Neural cell (in vitro differentiated cells): ENCODE results near the gene PPP2R2D. TPM values are rescaled to one million over a fixed set of nuclear protein-coding genes. Genes with fewer than 3 reads are reported as not detected.
A peak's percentile ranks its signal among the peaks of the same experiment; 100 is the strongest.

Source experiments
- H2AFZ ChIP-seq: fragments of 200-600, 300-800 bp; sonication (generic), shearing (Covaris generic); 2 replicates; pipeline ENCODE4 v1.6.0; 2014; ENCODE audit warnings: low read depth, mild to moderate bottlenecking, antibody characterized with exemption, low read length, moderate library complexity
- H3F3A ChIP-seq: fragments of 200-600 bp; shearing (Covaris generic); 2 replicates; pipeline ENCODE4 v1.6.1; 2016; ENCODE audit warnings: mild to moderate bottlenecking, moderate library complexity, mixed read lengths, antibody characterized with exemption, low read length; ENCODE audit not compliant: insufficient read depth, poor library complexity, severe bottlenecking
- H3K27ac ChIP-seq: fragments of 200-600, 300-800 bp; sonication (generic), shearing (Covaris generic); 2 replicates; pipeline ENCODE4 v1.5.1; 2014; ENCODE audit warnings: mild to moderate bottlenecking, low read length, moderate library complexity
- H3K27me3 ChIP-seq: fragments of 300-800, 200-600 bp; sonication (generic), shearing (Covaris generic); 2 replicates; pipeline ENCODE4 v1.6.0; 2014; ENCODE audit warnings: mild to moderate bottlenecking, low read depth, low read length, moderate library complexity; ENCODE audit not compliant: insufficient read depth
- H3K36me3 ChIP-seq: fragments of 300-800, 200-600 bp; sonication (generic), shearing (Covaris generic); 2 replicates; pipeline ENCODE4 v1.5.1; 2014; ENCODE audit warnings: mild to moderate bottlenecking, antibody characterized with exemption, low read length, moderate library complexity; ENCODE audit not compliant: insufficient read depth
- H3K4me2 ChIP-seq: fragments of 300-800, 200-600 bp; sonication (generic), shearing (Covaris generic); 2 replicates; pipeline ENCODE4 v1.6.0; 2014; ENCODE audit warnings: mild to moderate bottlenecking, low read length
- H3K4me3 ChIP-seq: fragments of 300-800, 200-600 bp; sonication (generic), shearing (Covaris generic); 2 replicates; pipeline ENCODE4 v1.5.1; 2014; ENCODE audit warnings: mild to moderate bottlenecking, low read length, moderate library complexity
- H3K79me2 ChIP-seq: fragments of 200-600 bp; shearing (Covaris generic); replicated peaks from 2 replicates; pipeline ENCODE4 v1.6.0; 2014; ENCODE audit warnings: mild to moderate bottlenecking, low read length, moderate library complexity; ENCODE audit not compliant: insufficient read depth
- H3K9ac ChIP-seq: fragments of 300-800, 200-600 bp; sonication (generic), shearing (Covaris generic); 2 replicates; pipeline ENCODE4 v1.6.1; 2016; ENCODE audit warnings: mild to moderate bottlenecking, low read length, mixed read lengths
- H3K9me2 ChIP-seq: fragments of 200-600 bp; shearing (Covaris generic); 2 replicates; pipeline ENCODE4 v1.6.1; 2016; ENCODE audit warnings: mild to moderate bottlenecking, low read length, mixed read lengths; ENCODE audit not compliant: insufficient read depth
- H3K9me3 ChIP-seq: fragments of 200-600, 300-800 bp; sonication (generic), shearing (Covaris generic); 2 replicates; pipeline ENCODE4 v1.6.1; 2016; ENCODE audit warnings: mild to moderate bottlenecking, mixed run types, low read length, moderate library complexity, mixed read lengths
- H4K20me1 ChIP-seq: fragments of 200-600 bp; shearing (Covaris generic); 2 replicates; pipeline ENCODE4 v1.6.1; 2016; ENCODE audit warnings: mild to moderate bottlenecking, mixed run types; ENCODE audit not compliant: insufficient read depth
- EP300 ChIP-seq: fragments of 450-650 bp; conservative IDR thresholded peaks from 2 replicates; pipeline ENCODE4 v1.6.1; 2014; ENCODE audit warnings: antibody characterized with exemption, mild to moderate bottlenecking, moderate library complexity; ENCODE audit not compliant: poor library complexity, severe bottlenecking
- EZH2 ChIP-seq: fragments of 200-600, 300-800 bp; shearing (Covaris generic), sonication (generic); IDR thresholded peaks from 2 replicates; pipeline ENCODE4 v1.6.1; 2014; ENCODE audit warnings: antibody characterized with exemption, low read length, borderline replicate concordance, mild to moderate bottlenecking; ENCODE audit not compliant: insufficient read depth, poor library complexity, severe bottlenecking
- MXI1 ChIP-seq: fragments of 450-650 bp; conservative IDR thresholded peaks from 2 replicates; pipeline ENCODE4 v1.6.1; 2014; ENCODE audit warnings: antibody characterized with exemption, mild to moderate bottlenecking; ENCODE audit not compliant: poor library complexity, severe bottlenecking
- POLR2AphosphoS5 ChIP-seq: IDR thresholded peaks from 2 replicates; pipeline ENCODE4 v1.6.1; 2012
- RAD21 ChIP-seq: fragments of 450-650 bp; conservative IDR thresholded peaks from 2 replicates; pipeline ENCODE4 v1.6.1; 2014; ENCODE audit warnings: antibody characterized with exemption, mild to moderate bottlenecking, moderate library complexity
- SMC3 ChIP-seq: fragments of 450-650 bp; conservative IDR thresholded peaks from 2 replicates; pipeline ENCODE4 v1.6.1; 2014; ENCODE audit warnings: antibody characterized with exemption, mild to moderate bottlenecking, moderate library complexity; ENCODE audit not compliant: poor library complexity
- TAF1 ChIP-seq: IDR thresholded peaks from 2 replicates; pipeline ENCODE4 v1.6.1; 2012; ENCODE audit warnings: low read depth
- polyA plus RNA-seq: library from polyadenylated mRNA; depleted of rRNA; stranded (reverse); fragments of >200 nt; gene quantifications from 2 replicates; pipeline ENCODE4 v1.2.3, GENCODE V29; 2014
- TF ChIP-seq, protein P1 (sequence below): IDR thresholded peaks from 2 replicates; pipeline ENCODE4 v1.6.1; 2012; ENCODE audit warnings: borderline replicate concordance
- TF ChIP-seq, protein P2 (sequence below): fragments of 450-650 bp; IDR thresholded peaks from 2 replicates; pipeline ENCODE4 v1.5.1; 2014; ENCODE audit warnings: antibody characterized with exemption, mild to moderate bottlenecking, moderate library complexity; ENCODE audit not compliant: poor library complexity, severe bottlenecking

Gene PPP2R2D
- polyA plus RNA-seq, 1 donor from 2014 or later = 71.7 TPM

GRCh38 chr10:131982185-131982756, 81.5 kb downstream of the PPP2R2D start:
- H3K4me2 ChIP-seq = no peak overlapping the region
- H3K9ac ChIP-seq = peak overlapping the region; percentile 68
- no peaks in the 10 kb centered on the region for H3K27me3 ChIP-seq
- H3K36me3 ChIP-seq = no peaks in the 10 kb centered on the region
- H3F3A ChIP-seq = peaks cover 3% of the 10 kb centered on the region
- peak; percentile 7 for TF ChIP-seq EP300
- TF ChIP-seq POLR2AphosphoS5 = peak; percentile 65
- TF ChIP-seq RAD21 = no peak
- TF ChIP-seq, protein P1, sequence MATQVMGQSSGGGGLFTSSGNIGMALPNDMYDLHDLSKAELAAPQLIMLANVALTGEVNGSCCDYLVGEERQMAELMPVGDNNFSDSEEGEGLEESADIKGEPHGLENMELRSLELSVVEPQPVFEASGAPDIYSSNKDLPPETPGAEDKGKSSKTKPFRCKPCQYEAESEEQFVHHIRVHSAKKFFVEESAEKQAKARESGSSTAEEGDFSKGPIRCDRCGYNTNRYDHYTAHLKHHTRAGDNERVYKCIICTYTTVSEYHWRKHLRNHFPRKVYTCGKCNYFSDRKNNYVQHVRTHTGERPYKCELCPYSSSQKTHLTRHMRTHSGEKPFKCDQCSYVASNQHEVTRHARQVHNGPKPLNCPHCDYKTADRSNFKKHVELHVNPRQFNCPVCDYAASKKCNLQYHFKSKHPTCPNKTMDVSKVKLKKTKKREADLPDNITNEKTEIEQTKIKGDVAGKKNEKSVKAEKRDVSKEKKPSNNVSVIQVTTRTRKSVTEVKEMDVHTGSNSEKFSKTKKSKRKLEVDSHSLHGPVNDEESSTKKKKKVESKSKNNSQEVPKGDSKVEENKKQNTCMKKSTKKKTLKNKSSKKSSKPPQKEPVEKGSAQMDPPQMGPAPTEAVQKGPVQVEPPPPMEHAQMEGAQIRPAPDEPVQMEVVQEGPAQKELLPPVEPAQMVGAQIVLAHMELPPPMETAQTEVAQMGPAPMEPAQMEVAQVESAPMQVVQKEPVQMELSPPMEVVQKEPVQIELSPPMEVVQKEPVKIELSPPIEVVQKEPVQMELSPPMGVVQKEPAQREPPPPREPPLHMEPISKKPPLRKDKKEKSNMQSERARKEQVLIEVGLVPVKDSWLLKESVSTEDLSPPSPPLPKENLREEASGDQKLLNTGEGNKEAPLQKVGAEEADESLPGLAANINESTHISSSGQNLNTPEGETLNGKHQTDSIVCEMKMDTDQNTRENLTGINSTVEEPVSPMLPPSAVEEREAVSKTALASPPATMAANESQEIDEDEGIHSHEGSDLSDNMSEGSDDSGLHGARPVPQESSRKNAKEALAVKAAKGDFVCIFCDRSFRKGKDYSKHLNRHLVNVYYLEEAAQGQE = no peak
- TF ChIP-seq TAF1 = peak; percentile 18
- no peak for TF ChIP-seq SMC3
- H3K9me3 ChIP-seq = no peaks in the 10 kb centered on the region
- H3K79me2 ChIP-seq = peaks cover 39% of the 10 kb centered on the region
- H3K4me3 ChIP-seq = peak overlapping the region; percentile 68
- no peaks in the 10 kb centered on the region for H3K9me2 ChIP-seq
- H3K27ac ChIP-seq = no peak overlapping the region
- peak overlapping the region; percentile 51 for H2AFZ ChIP-seq
- no peaks in the 10 kb centered on the region for H4K20me1 ChIP-seq

DNA sequence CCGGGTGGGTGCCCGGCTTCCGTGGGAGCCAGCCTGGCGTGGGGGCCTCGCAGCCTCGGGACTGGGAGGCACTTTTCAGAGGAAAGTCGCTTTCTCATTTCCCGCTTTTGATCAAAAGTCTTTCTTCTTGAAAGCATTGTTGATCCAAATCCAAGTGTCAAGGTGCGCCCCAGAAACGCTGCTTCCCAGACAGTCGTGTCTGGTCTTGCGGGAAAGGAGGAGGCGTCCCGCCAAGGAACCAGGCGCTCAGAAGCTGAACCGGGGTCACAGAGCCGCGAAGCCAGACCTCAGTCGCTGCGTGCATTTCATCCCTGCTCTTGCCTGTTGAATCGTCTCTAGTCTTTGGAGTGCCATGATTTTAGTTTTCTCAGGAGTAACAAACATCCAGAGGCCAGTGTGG, 82.0 kb downstream of the PPP2R2D start:
- Histone ChIP-seq H3K9me2 (no peaks in the 10 kb centered on the region), H3K4me2 (no peak overlapping the region), H4K20me1 (no peaks in the 10 kb centered on the region), H3K9me3 (no peaks in the 10 kb centered on the region), H3K4me3 (peak overlapping the region; percentile 68), H3K79me2 (peaks cover 34% of the 10 kb centered on the region), H3K9ac (no peak overlapping the region), H3F3A (peaks cover 3% of the 10 kb centered on the region), H3K36me3 (no peaks in the 10 kb centered on the region), H3K27ac (no peak overlapping the region), H3K27me3 (no peaks in the 10 kb centered on the region), H2AFZ (no peak overlapping the region)
- TF ChIP-seq, protein P2, sequence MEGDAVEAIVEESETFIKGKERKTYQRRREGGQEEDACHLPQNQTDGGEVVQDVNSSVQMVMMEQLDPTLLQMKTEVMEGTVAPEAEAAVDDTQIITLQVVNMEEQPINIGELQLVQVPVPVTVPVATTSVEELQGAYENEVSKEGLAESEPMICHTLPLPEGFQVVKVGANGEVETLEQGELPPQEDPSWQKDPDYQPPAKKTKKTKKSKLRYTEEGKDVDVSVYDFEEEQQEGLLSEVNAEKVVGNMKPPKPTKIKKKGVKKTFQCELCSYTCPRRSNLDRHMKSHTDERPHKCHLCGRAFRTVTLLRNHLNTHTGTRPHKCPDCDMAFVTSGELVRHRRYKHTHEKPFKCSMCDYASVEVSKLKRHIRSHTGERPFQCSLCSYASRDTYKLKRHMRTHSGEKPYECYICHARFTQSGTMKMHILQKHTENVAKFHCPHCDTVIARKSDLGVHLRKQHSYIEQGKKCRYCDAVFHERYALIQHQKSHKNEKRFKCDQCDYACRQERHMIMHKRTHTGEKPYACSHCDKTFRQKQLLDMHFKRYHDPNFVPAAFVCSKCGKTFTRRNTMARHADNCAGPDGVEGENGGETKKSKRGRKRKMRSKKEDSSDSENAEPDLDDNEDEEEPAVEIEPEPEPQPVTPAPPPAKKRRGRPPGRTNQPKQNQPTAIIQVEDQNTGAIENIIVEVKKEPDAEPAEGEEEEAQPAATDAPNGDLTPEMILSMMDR = no peak
- TF ChIP-seq MXI1 = no peak

DNA sequence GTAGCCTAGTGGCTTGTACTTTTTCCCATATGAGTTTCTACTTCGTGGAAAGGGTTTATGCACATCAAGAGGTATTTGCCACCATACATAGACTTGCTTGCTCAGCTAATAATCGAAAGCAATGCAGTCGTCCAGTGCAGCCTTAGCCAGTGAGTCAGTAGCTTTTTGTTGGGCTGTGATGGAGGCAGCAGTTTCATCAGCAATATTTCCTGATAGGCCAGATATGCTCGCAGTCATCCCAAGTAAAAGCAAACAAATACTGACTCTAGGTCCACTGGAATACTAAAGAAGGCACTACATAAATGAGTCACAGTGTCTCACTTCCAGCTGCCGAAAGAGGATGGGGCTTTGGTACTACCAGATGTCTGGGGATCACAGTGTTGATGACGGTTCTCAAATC, 83.0 kb downstream of the PPP2R2D start:
- no peaks in the 10 kb centered on the region for H3K36me3 ChIP-seq
- H3K79me2 ChIP-seq = peaks cover 24% of the 10 kb centered on the region
- TF ChIP-seq EZH2 (no peak), RAD21 (no peak), POLR2AphosphoS5 (no peak), MXI1 (no peak), TAF1 (no peak), EP300 (no peak), SMC3 (no peak)
- TF ChIP-seq, protein P2 = no peak
- TF ChIP-seq, protein P1 = no peak
- no peak overlapping the region for H3K9ac ChIP-seq
- no peak overlapping the region for H3K4me3 ChIP-seq
- no peaks in the 10 kb centered on the region for H3K9me2 ChIP-seq
- H4K20me1 ChIP-seq = no peaks in the 10 kb centered on the region
- H3K27me3 ChIP-seq = no peaks in the 10 kb centered on the region
- no peaks in the 10 kb centered on the region for H3K9me3 ChIP-seq
- peaks cover 3% of the 10 kb centered on the region for H3F3A ChIP-seq
- no peak overlapping the region for H2AFZ ChIP-seq
- no peak overlapping the region for H3K27ac ChIP-seq
- H3K4me2 ChIP-seq = no peak overlapping the region
